ENCODE measurements around the gene PTCHD4. TPM values are rescaled to one million over a fixed set of nuclear protein-coding genes. Genes with fewer than 3 reads are reported as not detected.
"Not testable (repeated sequence)": the region's sequence is repeated elsewhere in the genome, so short reads cannot be mapped to it uniquely, and the experiment has no call there.

The PTCHD4 gene
- total RNA-seq, 4 donors from 2014 or later = 0.29 to 3.3 (median 1.7) TPM

DNA sequence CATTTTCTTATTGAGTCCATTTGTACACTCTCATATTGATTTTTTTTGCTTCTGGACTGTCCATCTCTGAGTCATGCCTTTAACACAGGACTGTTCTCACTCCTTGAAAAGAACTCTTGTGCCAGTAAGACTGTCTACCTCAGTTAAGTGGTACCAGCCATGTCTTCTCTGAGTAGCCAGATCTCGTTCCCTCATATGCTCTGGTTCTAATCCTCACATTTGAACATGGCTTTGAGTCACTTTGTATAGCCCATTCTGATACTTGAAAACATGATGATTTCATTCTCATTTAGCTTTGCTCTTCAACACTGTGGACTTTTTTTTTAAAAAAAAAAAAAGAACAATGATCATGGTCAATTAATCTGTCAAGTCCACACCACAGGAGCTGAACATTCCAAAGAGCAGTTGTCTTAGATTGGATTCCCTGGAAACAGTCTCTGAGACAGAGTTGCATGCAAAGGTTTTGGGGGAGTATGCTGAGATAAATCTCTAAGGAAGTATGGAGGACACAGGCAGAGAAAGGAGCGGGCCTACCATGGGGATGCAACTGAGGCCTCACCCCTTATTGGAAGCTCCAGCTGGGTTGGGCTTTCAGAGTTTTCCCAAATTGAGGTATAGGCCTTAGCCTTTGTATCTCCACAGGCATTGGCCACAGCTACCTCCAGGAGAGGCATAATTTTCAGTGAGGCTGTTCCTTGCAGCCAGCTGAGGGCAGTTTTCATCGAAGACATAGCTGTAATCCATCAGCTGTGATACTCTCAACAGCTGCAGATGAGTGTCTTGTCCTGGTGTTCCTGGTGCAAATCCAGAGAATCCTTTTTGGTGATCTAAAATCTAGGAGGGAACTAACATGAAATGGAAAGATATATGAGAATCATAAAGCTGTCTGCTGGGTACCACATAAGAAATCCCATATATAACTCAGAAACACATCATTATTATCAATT is 6.0 kb upstream of the PTCHD4 start:
- no peaks in the 10 kb centered on the region for H3K27me3 ChIP-seq
- no peak for DNase-seq
- no peak overlapping the region for H3K4me3 ChIP-seq
- no peaks in the 10 kb centered on the region for H3K4me1 ChIP-seq
- TF ChIP-seq, protein P1, sequence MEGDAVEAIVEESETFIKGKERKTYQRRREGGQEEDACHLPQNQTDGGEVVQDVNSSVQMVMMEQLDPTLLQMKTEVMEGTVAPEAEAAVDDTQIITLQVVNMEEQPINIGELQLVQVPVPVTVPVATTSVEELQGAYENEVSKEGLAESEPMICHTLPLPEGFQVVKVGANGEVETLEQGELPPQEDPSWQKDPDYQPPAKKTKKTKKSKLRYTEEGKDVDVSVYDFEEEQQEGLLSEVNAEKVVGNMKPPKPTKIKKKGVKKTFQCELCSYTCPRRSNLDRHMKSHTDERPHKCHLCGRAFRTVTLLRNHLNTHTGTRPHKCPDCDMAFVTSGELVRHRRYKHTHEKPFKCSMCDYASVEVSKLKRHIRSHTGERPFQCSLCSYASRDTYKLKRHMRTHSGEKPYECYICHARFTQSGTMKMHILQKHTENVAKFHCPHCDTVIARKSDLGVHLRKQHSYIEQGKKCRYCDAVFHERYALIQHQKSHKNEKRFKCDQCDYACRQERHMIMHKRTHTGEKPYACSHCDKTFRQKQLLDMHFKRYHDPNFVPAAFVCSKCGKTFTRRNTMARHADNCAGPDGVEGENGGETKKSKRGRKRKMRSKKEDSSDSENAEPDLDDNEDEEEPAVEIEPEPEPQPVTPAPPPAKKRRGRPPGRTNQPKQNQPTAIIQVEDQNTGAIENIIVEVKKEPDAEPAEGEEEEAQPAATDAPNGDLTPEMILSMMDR (IDR thresholded peaks at IDR 0.05) = no peak
- no peak for TF ChIP-seq POLR2A (IDR thresholded peaks at IDR 0.05)
- no peaks in the 10 kb centered on the region for H3K9me3 ChIP-seq
- no peaks in the 10 kb centered on the region for H3K36me3 ChIP-seq
- H3K27ac ChIP-seq = no peak overlapping the region
- intact Hi-C loops (cut with DNase I; ENCODE audit: low total_unique reads) = no loop called here

DNA sequence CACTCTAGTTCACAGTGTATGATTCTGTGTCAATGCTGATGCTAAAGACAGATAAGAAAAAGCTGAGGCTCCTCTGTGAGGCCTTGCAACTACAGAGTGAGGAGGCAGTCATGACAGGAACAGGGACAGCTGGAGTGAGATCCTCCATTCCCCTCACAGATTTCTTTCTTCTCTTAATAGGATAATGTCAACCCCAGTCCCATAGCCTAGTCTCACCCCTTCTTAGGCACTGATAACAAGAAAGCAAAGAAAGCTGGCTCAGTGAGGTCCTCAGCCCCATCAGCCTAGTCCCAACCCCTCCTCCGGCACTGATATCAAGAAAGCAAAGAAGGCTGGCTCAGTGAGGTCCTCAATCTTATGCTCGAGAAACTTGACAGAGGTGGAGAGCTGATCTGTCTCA is 2.1 kb upstream of the PTCHD4 start:
- no peak overlapping the region for H3K27ac ChIP-seq
- DNase-seq = no peak
- no peak overlapping the region for H3K4me3 ChIP-seq
- no peaks in the 10 kb centered on the region for H3K27me3 ChIP-seq
- no peak for TF ChIP-seq POLR2A (IDR thresholded peaks at IDR 0.05)
- TF ChIP-seq, protein P1 (IDR thresholded peaks at IDR 0.05) = no peak
- no peaks in the 10 kb centered on the region for H3K9me3 ChIP-seq
- intact Hi-C loops (cut with DNase I; ENCODE audit: low total_unique reads) = no loop called here
- no peaks in the 10 kb centered on the region for H3K4me1 ChIP-seq
- no peaks in the 10 kb centered on the region for H3K36me3 ChIP-seq

DNA sequence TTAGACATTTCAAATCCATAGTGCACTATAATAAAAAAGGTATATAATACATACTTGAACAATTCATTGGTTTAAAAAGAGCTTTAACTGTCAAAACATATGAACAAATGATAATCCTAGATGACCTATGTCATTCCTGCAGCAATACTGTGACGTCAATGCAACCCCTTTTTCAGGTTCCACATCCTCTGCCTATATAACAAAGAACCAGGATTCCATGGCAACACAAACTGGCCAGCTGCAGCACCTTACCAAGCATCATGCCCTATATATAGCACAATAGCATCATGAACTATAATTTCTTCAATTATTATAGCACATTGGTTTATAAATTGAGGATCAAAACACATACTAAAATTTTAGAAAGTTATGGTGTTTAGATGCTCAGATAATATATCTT is 578 bp upstream of the PTCHD4 start:
- DNase-seq = no peak
- no peaks in the 10 kb centered on the region for H3K36me3 ChIP-seq
- intact Hi-C loops (cut with DNase I; ENCODE audit: low total_unique reads) = no loop called here
- no peak overlapping the region for H3K4me3 ChIP-seq
- peak overlapping the region in 1 of 2 donors; percentile 27 for H3K27ac ChIP-seq
- H3K9me3 ChIP-seq = no peaks in the 10 kb centered on the region
- TF ChIP-seq POLR2A (IDR thresholded peaks at IDR 0.05) = no peak
- TF ChIP-seq, protein P1 (IDR thresholded peaks at IDR 0.05) = no peak
- no peaks in the 10 kb centered on the region for H3K4me1 ChIP-seq
- H3K27me3 ChIP-seq = no peaks in the 10 kb centered on the region

DNA sequence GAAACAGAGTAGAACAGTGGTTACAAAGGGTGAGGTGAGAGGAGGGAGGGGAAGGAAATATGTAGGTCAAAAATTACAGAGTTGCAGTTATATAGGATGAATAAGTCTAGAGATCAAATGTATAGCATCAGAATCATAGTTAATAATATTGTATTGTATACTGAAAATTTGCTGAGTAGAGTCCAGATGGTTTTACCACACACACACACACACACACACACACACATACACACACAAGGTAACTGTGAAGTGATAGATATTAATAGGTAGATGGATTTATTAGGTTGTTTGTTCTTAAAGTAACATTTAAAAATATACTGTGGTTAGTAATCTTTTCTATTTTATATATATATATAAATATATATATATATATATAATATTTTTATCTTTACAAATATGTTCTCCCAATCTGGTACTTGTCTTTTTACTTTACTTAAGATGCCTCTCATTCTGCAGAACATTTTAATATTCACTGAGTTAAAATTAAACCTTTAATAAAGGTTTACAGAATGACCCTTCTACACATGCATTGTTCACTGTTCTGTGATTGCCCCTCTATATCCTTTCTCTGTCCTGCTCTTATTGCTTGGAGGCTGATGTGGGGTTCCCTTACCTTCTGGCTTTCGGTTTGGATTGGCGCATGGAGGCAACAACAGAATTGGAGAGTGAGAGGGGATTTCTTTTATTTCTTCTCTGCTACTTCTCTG is 408 bp downstream of the PTCHD4 start:
- no peak for DNase-seq
- no peaks in the 10 kb centered on the region for H3K4me1 ChIP-seq
- TF ChIP-seq, protein P1 (IDR thresholded peaks at IDR 0.05) = no peak
- no peak for TF ChIP-seq POLR2A (IDR thresholded peaks at IDR 0.05)
- H3K27ac ChIP-seq = peak overlapping the region in 1 of 2 donors; percentile 54
- no peaks in the 10 kb centered on the region for H3K27me3 ChIP-seq
- no peaks in the 10 kb centered on the region for H3K9me3 ChIP-seq
- H3K36me3 ChIP-seq = no peaks in the 10 kb centered on the region
- intact Hi-C loops (cut with DNase I; ENCODE audit: low total_unique reads) = no loop called here
- H3K4me3 ChIP-seq = peak overlapping the region in 1 of 2 donors; percentile 13

DNA sequence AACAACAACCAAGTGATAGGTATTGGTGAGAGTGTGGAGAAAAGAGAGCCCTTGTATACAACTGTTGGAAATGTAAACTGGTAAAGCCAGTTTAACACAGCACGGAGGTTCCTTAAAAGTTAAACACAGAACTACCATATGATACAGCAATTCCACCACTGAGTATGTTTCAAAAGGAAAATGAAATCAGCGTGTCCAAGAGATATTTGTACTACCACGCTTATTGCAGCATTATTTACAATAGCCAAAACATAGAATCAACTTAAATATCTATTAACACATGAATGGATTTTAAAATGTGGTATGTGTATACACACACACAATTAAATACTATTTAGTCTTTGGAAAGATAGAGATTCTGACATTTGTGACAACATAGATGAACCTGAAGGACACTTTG is 1.1 kb downstream of the PTCHD4 start:
- Histone ChIP-seq H3K36me3 (no peaks in the 10 kb centered on the region), H3K4me3 (no peak overlapping the region), H3K27me3 (no peaks in the 10 kb centered on the region), H3K4me1 (no peaks in the 10 kb centered on the region), H3K9me3 (no peaks in the 10 kb centered on the region), H3K27ac (no peak overlapping the region)
- DNase-seq = no peak
- no peak for TF ChIP-seq POLR2A (IDR thresholded peaks at IDR 0.05)
- TF ChIP-seq, protein P1 (IDR thresholded peaks at IDR 0.05) = no peak
- intact Hi-C loops (cut with DNase I; ENCODE audit: low total_unique reads) = no loop called here

DNA sequence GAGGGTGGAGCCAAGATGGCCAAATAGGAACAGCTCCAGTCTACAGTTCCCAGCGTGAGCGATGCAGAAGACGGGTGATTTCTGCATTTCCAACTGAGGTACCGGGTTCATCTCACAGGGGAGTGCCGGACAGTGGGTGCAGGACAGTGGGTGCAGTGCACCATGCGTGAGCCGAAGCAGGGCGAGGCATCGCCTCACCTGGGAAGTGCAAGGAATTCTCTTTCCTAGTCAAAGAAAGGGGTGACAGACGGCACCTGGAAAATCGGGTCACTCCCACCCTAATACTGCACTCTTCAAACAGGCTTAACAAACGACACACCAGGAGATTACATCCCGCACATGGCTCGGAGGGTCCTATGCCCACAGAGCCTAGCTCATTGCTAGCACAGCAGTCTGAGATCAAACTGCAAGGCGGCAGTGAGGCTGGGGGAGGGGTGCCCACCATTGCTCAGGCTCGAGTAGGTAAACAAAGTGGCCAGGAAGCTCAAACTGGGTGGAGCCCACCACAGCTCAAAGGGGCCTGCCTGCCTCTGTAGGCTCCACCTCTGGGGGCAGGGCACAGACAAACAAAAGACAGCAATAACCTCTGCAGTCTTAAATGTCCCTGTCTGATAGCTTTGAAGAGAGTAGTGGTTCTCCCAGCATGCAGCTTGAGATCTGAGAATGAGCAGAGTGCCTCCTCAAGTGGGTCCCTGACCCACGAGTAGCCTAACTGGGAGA is 8.4 kb downstream of the PTCHD4 start:
- H3K4me3 ChIP-seq; H3K27me3 ChIP-seq; H3K4me1 ChIP-seq; DNase-seq; intact Hi-C loops (cut with DNase I; ENCODE audit: low total_unique reads); H3K27ac ChIP-seq; H3K9me3 ChIP-seq; H3K36me3 ChIP-seq: not testable (repeated sequence)

Measured in uterus (tissue), 4 donors.